TTC549 (cell line): ENCODE measurements around the gene KRTAP17-1.
"Not testable (repeated sequence)": the region's sequence is repeated elsewhere in the genome, so short reads cannot be mapped to it uniquely, and the experiment has no call there.

ENCODE experiments used
- FAIRE-seq: peaks from 2 replicates; lab custom pipeline; 2012; peaks lifted over from hg19 to GRCh38; lab: Jason Lieb, UNC

The KRTAP17-1 gene, protein sequence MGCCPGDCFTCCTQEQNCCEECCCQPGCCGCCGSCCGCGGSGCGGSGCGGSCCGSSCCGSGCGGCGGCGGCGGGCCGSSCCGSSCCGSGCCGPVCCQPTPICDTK

DNA sequence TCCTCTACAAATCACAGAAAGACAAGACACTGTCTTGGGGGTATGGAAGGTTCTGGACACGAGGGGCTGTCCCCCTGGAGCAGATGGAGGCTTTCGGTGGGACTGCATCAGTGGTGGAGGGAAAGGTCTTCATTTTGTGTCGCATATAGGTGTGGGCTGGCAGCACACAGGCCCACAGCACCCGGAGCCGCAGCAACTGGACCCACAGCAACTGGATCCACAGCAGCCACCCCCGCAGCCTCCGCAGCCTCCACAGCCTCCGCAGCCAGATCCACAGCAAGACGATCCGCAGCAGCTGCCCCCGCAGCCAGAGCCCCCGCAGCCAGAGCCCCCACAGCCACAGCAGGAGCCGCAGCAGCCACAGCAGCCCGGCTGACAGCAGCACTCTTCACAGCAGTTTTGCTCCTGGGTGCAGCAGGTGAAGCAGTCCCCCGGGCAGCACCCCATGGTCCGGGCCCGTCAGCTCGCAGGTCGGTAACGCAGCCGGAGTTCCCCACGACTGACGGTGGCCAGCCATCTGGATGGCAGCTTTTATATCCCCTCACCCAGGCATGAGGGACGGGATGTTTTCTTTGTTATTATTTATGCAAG is at the start of gene KRTAP17-1:
Gene KRTAP17-1, minus strand, starts transcription at position 507 of the 591 bp plus-strand sequence. Its CDS starts 60 bp downstream, at position 447.
- FAIRE-seq = no peak

DNA sequence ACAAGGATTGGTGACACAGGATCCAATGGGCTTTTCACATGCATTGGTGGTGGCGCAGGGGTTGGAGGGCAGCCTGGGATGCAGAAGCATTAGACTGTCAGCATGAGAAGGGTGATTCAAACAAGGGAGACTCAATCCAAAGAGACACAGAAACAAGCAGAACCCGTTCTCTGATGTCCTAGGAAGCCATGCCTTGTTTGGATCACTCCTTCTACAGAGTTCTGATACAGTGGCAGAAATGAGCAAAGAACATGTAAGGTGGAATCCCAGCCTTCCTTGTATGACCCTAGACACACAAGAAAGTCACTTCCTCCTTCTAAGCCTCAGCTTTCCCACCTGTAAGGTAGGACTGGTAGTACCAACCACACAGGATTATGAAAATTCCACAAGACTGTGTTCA is 48.4 kb upstream of the KRTAP17-1 start:
- no peak for FAIRE-seq

DNA sequence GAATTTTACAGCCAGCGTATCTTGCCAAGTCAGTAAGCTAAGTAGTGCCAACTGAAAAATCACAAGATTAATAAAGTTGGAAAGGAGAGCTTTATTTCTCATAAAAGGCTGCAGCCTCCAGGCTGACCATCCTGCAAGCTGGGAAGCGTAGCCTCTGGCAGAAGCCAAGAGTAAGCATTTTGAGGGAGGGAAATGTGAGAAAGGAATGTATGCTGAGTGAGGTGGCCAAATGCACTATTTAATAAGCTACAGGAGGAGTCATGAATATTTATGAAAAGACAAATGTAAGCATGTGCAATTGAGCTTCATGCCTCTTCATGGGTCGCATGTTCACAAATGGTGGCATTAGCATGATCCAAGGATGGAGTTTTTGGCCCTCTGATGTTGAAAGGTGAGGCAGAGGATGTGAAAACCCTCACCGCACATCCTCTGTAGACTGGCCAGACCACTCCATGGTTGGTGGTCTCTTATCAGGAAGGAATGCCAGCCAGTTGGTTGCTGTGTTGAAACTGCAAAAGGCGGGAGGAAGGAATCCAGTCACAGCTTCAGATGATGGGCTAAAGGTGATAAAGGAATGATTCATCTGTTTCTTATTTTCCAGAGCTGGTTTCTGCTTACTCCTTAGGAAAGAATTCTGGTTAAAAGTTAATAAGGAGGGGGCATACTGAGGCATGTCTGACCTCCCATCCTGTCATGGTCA is 44.9 kb upstream of the KRTAP17-1 start:
- FAIRE-seq = no peak

DNA sequence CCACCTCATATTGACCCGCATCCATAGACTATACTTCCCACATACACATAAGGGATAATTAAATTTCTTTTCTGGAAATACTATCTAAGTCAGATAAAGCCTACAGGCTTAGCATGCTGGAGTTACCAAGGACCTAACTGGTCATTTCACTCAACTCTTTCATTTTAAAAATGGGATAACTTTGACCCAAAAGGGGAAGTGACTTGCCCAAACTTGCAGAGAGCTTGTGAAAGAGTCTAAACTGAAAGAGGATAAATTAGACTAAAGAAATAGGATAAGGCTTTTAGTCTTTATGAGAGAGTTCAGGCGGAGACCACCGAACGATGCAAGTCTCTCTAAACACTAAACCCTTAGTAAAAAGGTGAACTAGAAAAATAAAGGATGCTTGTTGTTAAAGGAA is 39.0 kb upstream of the KRTAP17-1 start:
- FAIRE-seq = no peak

DNA sequence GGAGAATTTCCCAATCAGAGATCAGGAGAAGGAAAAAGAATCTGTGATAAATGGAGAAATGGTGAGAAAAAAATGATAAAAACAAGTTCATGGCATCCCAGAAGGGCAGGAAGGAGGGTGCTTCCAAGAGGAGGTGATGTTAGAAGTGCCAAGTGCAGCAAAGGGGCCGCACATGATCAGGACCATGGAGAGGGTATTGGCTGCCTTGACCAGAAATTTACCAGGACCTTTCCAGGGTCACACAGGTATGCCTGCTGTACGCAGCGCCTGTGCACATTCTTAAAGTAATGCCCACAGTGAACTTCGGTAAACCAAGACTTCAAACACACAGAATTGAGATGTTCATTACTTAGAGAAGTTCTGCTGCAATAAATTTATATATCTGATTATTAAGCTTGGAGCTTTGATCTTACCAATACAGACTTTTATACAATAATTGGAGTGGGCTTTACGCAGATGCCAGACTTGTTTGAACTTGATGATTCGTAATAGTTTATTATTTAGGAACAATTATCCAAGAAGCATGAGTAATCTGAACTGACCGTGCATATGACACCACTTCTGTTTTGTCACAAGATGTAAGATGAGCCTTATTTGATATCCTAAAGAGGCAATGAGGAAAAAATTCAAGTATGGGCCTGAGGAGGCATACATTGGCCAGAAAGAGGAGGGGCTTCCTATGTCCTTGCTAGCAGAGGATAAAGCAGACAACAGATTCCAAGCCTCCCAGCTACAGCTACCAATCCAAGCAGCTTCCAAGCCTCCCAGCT is 37.3 kb upstream of the KRTAP17-1 start:
- FAIRE-seq = no peak

DNA sequence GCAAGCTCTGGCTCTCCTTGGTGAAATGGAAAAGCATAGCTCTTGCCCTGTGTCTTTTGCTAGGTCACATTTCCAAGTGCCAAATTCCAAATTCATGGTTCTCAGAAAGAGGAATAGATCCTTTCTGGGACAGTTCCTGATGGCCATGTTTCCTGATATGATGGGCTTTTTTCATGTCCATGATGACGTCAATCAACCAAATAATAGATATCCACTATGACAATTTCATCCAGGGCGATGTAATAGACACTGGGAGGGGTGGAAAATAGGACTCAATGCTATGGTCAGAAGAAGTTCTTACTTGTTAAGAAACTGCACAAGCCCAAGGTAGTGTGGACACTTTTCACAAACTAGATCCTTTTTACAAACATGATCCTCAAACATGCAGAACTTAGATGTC is 35.7 kb upstream of the KRTAP17-1 start:
- FAIRE-seq = no peak

DNA sequence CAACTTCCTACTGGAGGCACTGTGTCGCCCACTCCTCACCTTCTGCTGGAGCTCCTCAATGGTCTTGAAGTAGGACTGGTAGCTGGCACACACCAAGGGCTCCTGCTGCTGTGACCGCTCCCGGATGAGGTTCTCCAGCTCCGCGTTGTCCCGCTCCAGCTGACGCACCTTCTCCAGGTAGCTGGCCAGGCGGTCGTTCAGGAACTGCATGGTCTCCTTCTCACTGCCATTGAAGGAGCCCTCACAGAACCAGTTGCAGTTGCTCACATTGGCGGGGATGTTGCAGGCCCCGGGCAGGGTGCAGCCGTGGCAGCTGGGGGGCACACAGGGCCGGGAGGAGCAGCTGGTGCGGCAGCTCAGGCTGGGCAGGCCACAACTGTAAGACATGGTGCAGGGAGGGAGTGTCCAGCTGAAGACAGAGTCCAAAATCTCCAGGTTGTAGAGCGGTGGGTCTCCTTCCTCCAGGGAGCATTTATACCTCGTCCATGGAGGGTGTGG is 34.9 kb upstream of the KRTAP17-1 start, which contains the start of gene KRT33A:
Gene KRT33A, minus strand, starts transcription at position 448 of the 498 bp plus-strand sequence. Its CDS starts 61 bp downstream, at position 387.
- not testable (repeated sequence) for FAIRE-seq

DNA sequence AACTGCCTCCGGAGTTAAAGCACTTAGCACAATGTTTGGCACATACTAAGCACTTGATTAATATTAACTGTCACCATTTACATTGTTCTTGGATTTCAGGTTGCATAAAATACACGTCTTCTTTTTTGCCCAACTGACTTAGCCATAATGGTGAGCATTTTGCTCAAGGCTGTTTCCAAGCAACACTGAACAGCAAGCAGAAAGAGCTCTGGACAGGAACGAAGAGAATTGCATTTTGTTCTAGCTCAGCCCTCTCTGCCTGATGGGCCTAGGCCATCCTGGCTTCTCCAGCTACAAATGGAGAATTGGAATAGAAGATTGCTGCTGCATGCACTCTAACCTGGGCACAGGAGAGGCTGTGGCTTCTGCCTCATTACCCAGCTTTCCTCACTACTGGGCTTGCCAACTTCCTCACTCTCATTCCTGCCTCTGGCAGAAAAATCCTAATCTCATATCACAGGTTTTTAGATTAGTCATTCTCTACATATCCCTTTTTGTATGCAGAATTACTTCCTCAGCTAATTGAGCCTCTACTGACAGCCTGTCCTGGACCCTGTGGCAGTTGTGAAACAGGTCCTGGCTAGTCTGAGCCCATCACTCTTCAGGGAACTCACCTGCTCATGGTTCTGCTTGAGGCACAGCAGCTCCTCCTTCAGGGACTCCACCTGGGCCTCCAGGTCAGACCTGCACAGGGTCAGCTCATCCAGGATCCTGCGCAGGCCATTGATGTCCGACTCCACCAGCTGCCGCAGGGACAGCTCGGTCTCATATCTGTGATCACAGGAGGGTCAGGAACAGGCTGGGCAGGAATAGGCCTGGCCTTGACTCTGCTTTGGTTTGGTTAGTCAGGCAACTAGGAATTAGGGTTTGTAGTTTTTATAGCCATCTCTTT is 32.6 kb upstream of the KRTAP17-1 start:
- FAIRE-seq = no peak

DNA sequence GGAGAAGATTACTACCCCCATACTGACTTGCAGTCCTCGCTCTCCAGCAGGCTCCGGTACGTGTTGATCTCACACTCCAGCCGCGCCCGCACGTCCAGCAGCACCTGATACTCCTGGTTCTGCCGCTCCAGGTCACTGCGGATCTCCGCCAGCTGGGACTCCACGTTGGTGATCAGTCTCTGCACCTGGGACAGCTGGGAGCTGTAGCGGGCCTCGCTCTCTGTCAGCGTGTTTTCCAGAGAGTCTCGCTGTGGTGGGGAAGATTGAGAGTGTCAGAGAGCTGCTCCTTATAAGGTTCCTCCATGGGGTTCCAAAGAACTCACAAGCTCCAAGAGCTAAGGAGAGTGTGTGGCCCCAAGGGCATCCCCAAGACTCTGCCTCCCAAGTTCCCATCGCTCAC is 30.9 kb upstream of the KRTAP17-1 start:
- FAIRE-seq = not testable (repeated sequence)

DNA sequence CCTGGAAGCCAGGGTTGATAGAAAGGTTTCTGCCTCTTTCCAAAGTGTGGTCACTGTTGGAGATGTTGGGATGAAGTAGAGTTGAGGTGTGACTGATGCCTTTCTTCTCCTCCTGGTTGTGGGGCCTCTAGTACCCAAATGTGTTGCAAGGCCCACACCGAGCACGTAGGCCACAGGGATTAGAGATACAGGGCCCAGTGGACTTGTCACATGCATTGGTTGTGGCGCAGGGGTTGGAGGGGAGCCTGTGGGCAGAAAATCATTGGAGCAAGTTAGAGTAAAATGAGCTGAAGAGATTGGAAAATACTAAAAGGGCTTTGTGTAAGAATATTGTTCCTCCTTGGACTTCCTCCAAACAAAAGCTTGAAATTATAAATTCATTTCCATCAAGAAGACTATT is 30.5 kb upstream of the KRTAP17-1 start:
- no peak for FAIRE-seq

DNA sequence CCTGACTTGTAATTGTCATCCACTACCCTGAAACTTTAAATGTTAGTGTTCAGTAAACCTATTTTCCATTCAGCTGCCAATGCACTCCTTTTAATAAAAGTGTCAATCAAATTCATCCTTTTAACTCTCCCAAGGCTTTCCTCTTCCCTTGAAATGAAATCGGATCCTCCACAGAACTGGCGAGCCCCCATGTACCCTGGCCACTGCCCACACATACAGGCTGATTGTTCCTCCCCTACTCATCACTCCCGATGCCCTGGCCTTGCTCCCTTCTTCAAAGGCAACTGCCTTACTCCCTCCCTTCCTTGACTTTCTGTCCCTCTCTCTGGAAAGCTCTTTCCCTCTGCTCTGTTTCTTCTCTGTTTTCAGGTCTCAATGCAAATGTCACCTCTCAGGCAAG is 27.5 kb upstream of the KRTAP17-1 start:
- FAIRE-seq = no peak

DNA sequence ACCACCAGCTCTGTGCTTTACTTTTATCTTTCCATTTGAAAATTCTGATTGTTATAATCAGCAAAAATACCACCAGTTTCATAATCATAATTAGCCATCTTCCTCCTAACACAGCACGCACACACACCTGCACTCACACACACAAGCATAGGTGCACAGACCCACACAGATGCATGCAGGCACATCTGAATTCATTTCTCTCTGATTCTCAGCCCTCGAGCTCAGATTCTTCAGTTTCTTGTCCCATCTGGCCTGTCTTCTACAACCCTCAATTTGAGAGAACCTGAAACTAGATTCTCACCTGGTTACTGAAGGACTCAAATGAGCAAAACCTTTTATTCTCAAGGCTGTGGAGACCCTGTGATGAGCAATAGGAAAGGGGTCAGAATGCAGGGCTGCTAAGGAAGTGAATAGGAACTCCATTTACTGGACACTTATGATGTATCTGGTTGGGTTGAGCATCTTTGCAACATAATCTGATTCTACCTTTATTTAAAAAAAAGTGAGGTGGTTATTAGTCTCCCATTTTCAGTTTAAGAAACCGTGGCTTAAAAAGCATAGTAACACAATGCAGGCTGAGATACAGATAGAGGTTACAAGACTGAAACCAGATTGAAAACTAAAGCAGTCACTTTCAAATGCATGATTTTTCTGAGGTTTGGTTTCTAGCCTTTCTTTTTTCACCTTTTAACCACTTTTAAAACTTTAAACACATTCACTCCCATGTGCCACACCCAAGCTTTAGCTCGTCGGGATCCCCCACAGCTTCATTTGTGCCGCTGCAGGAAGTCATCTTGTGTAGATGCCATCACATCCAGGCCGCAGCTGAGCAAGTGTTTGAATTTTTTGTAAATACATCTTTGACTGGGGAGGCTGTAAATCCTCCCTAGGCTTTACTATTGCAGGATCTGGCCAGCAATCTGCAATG is 25.7 kb upstream of the KRTAP17-1 start:
- FAIRE-seq = no peak

DNA sequence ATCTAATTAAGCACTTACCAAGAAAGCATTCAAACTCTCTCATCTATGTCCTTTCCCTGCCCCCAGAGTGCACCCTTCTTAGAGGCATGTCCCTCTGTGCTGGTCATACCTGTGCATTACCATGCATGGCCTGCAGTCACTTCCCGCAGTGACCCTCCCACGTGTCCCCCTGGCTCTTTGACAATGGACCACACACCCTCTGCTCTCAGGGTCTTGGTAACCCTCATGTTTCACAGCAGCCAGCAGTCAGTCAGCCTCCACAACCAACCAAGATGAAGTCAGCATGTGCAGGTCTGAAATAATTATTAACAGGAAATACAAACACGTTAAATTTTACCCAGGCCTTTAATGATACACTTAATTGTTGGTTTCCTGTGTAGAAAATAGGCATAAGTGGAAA is 25.0 kb upstream of the KRTAP17-1 start:
- FAIRE-seq = no peak

DNA sequence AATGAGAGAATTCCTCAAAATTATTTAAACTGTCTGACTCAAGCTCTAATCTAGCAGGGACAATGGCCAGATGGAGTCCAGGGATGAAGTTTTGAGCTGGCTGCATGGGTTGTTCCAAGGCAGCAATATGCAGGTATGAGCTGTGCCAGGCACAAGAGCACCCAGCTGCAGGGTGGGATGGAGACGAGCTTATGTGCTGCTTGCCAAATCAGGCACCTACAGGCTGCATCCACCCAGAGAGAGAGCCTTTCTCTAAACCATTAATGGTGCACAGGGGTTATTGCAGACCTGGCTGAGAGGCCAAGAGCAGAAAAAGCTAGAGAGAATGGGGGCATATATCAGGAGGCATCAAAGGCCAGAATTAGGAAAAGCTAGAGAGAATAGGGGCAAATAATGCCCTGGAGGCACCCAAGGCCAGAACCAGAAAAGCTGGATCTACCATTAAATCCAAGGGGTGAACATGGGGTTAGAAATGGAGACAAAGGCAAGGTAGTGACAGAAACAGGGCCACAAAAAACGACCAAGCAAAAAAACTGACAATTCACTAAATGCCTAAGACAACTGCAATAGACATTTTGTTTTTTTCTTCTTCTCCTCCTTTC is 24.2 kb upstream of the KRTAP17-1 start:
- no peak for FAIRE-seq

DNA sequence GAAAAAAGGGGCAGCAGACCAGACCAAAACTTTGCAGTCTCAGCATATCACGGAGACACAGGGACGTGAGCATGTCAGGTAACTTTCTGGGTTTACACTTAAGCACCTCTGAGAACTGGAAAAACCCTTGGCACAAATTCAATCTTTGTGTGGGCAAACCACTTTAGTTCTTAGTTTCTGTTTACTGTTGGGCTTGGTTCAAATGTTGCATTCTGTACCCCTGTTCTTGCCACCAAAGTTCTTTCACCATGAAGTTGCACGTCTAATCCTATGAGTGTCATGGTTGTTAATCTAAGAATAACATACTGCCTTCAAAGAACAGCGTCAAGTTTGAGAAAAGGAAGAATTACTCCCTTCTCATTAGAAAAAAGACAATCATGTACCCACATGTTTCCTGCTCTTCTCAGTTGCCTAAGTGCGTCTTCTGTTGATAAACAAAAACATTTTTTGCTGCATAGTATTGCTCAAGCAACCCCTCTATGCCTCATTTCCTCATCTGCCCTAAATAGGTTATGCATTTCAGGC is 23.5 kb upstream of the KRTAP17-1 start:
- FAIRE-seq = no peak

DNA sequence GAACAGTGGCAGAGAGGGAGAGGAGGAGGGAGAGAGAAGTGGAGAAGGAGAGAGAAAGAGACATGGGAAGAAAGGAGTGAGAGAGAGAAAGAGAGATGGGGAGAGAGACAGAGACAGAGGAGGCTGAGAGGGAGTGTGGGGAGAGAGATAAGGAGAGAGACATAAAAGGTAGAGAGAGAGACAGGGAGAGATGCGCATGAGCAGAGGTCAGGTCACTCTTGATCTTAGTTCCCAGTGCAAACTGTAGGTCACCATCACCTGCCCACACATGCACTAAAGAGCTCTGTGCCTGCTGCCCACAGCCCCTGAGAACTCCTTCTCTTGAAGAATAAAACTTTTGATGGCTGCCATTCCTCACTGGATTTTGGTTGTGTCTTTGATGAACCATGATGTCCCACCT is 20.2 kb upstream of the KRTAP17-1 start:
- FAIRE-seq = no peak

DNA sequence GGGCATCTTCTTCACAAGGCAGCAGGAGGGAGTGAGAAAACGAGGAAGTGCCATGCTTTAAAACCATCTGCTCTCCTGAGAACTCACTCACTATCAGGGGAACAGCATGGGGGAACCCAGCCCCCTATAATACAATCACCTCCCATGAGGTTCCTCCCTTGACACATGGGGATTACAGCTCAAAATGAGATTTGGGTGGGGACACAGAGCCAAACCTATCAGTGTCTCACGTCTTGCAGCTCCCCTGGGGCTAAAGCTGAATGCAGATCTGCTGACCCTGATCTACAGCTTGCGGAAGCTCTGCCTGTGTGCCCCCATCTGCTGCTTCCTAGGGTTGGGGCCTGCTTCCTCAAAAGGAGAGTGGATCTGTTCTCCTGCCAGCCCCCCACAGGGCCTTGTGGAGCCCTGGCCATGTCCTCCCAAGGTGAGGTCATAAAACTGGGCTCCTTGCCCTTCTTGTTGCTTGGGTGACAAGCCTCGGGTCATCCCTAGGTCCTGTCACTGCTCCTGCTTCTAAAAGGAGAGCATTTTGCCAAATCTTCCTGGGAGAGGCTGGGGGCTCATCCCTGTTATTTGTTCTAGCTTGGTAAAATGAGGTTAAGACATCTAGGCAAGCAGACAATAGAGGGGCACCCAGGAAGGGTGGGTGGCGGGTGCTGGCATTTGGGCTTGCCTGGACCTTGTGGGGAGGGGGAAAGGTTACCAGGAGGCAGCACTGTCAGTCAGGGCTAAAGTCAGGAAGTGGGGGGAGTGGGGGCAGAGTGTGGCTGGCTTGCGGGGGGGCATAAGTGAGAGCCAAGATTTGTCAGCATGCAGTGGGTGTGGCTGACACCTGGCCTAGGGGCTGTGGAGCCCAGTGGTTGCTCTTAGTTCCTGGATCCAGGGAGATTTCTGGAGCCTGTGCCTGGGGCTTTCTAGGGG is 19.1 kb upstream of the KRTAP17-1 start:
- no peak for FAIRE-seq

DNA sequence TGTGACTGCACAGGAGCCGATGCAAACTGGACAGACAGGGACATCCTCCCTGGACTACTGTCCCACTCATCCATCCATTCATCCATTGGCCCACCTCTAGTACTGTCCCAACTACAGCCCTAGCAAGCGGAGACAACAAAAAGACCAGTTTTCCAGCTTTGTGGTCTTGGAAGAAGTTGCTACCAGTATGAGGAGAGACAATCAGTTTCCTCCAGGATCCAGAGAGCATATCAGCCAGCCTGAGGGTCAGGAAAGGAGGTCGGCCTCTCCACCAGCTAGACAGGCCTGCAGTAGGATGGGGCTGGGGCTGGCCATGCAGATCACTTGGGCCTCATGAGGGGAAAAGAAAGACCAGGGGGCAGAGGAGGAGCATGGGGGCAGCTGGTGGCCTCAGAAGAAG is 18.3 kb upstream of the KRTAP17-1 start:
- no peak for FAIRE-seq

DNA sequence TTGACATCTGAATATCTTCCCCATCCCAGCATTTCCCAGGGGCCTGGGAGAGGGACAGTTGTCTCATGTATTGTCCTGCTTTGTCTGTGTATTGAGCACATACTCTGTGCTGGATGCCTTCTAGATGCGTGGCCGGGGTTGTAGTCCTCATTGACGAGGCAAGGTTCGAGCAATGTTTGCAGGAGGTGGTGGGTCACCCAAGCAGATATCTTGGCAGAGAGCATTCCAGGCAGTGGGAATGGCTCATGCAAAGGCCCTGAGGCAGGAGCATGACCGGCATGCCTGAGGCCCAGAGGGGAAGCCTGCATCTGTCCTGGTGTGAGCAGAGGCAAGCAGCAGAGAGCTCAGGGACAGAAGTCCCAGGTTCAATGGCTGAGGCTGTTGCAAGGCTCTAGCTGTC is 17.6 kb upstream of the KRTAP17-1 start:
- no peak for FAIRE-seq
